GM20000 (cell line): ENCODE measurements around the gene FMN2.

Experiments used
- DNase-seq: peaks from one replicate; pipeline ENCODE4 v3.0.0; 2012; ENCODE audit warnings: low spot score
- CTCF ChIP-seq: IDR thresholded peaks from 2 replicates; pipeline ENCODE4 v1.5.1; 2012; ENCODE audit warnings: mild to moderate bottlenecking, control low read depth; ENCODE audit errors: extremely low read depth, missing control alignments

FMN2 gene

GRCh38 chr1:240096974-240097373, 5.3 kb downstream of the FMN2 start:
- no peak for TF ChIP-seq CTCF
- DNase-seq: no peak

GRCh38 chr1:240098534-240098933, 6.9 kb downstream of the FMN2 start:
- no peak for DNase-seq

GRCh38 chr1:240099329-240099728, 7.6 kb downstream of the FMN2 start:
- no peak for TF ChIP-seq CTCF
- no peak for DNase-seq

More at GRCh38 chr1:240098534-240098933, 6.9 kb downstream of the FMN2 start:
- no peak for TF ChIP-seq CTCF

GRCh38 chr1:240099748-240100147, 8.1 kb downstream of the FMN2 start:
- no peak for TF ChIP-seq CTCF
- DNase-seq: no peak

- TF ChIP-seq CTCF: no peak
- no peak for DNase-seq
Measured at GRCh38 chr1:240100371-240100934, 8.8 kb downstream of the FMN2 start.

- no peak for TF ChIP-seq CTCF
Measured at GRCh38 chr1:240101306-240101705, 9.6 kb downstream of the FMN2 start.

GRCh38 chr1:240101737-240102136, 10.1 kb downstream of the FMN2 start:
- no peak for DNase-seq
- TF ChIP-seq CTCF: no peak

More at GRCh38 chr1:240101306-240101705, 9.6 kb downstream of the FMN2 start:
- no peak for DNase-seq

GRCh38 chr1:240104672-240105071, 13.0 kb downstream of the FMN2 start:
- DNase-seq: no peak
- no peak for TF ChIP-seq CTCF
